Neural crest cell (in vitro differentiated cells): Measurements from ENCODE around the gene ODAD4. TPM values are rescaled to one million over a fixed set of nuclear protein-coding genes. Genes with fewer than 3 reads are reported as not detected.
A peak's percentile ranks its signal among the peaks of the same experiment; 100 is the strongest.

Experiments used
- DNase-seq: peaks from one replicate; pipeline ENCODE4 v3.0.0; 2021; ENCODE audit warnings: low read depth, mixed read lengths, low spot score
- H3K27ac Mint-ChIP-seq: one replicate; pipeline ENCODE4 v1.8.0; 2021; ENCODE audit warnings: mild to moderate bottlenecking, mixed read lengths; ENCODE audit not compliant: unreplicated experiment
- H3K27me3 Mint-ChIP-seq: 2 replicates; pipeline ENCODE4 v1.8.0; 2021; ENCODE audit warnings: low read depth, mild to moderate bottlenecking, mixed read lengths
- H3K36me3 Mint-ChIP-seq: 2 replicates; pipeline ENCODE4 v1.8.0; 2021; ENCODE audit warnings: low read depth, mild to moderate bottlenecking, mixed read lengths
- H3K4me1 Mint-ChIP-seq: 2 replicates; pipeline ENCODE4 v1.8.0; 2021; ENCODE audit warnings: mixed read lengths
- H3K4me3 Mint-ChIP-seq: one replicate; pipeline ENCODE4 v1.8.0; 2021; ENCODE audit warnings: mild to moderate bottlenecking, mixed read lengths
- H3K9me3 Mint-ChIP-seq: 2 replicates; pipeline ENCODE4 v1.8.0; 2021; ENCODE audit warnings: mixed read lengths
- CTCF ChIP-seq: fragments of 200-600 bp; sonication (generic); conservative IDR thresholded peaks from 2 replicates; pipeline ENCODE4 v1.5.0; 2021; ENCODE audit warnings: antibody characterized with exemption, mild to moderate bottlenecking
- total RNA-seq: library from RNA; stranded (reverse); gene quantifications from 2 replicates; pipeline ENCODE4 v1.2.1, GENCODE V29; 2021

The ODAD4 gene
- total RNA-seq, 1 donor from 2014 or later: 4.8 TPM

GRCh38 chr17:41907185-41907556 lies 23.2 kb upstream of the ODAD4 start:
- peaks cover 12% of the 10 kb centered on the region for H3K36me3 Mint-ChIP-seq
- DNase-seq: no peak
- no peaks in the 10 kb centered on the region for H3K4me1 Mint-ChIP-seq
- no peak overlapping the region for H3K4me3 Mint-ChIP-seq
- H3K9me3 Mint-ChIP-seq: no peaks in the 10 kb centered on the region
- H3K27ac Mint-ChIP-seq: peak overlapping the region; percentile 84
- no peaks in the 10 kb centered on the region for H3K27me3 Mint-ChIP-seq
- TF ChIP-seq CTCF: no peak

- Mint-ChIP-seq H3K4me3 (peak overlapping the region; percentile 13), H3K9me3 (no peaks in the 10 kb centered on the region), H3K36me3 (peaks cover 19% of the 10 kb centered on the region), H3K4me1 (peaks cover 7% of the 10 kb centered on the region), H3K27me3 (no peaks in the 10 kb centered on the region), H3K27ac (peak overlapping the region; percentile 84)
- DNase-seq: no peak
- TF ChIP-seq CTCF: no peak
Observed at GRCh38 chr17:41907633-41908539, 22.5 kb upstream of the ODAD4 start.

DNA sequence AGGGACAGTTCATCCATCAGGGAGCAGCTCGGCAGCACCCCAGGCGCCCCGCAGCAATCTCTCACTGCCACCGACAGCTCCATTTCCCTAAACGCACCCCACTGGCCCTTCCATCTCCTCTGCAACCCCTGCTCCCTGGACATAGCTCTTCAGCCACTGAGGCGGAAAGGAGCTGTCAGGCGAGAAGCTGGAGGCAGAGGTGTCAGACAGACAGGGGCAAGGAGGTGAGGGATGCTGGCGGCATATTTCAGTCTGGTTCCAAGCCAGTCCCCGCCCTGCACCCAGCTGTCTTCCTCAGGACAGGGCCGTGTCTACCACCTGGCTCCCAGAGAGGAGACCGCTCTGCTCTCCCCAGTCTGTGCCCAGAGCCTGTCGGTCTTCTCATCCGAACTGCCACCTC lies 21.3 kb upstream of the ODAD4 start:
- Mint-ChIP-seq H3K9me3 (no peaks in the 10 kb centered on the region), H3K36me3 (peaks cover 17% of the 10 kb centered on the region), H3K27me3 (no peaks in the 10 kb centered on the region), H3K4me3 (no peak overlapping the region), H3K4me1 (peaks cover 18% of the 10 kb centered on the region), H3K27ac (no peak overlapping the region)
- TF ChIP-seq CTCF: no peak
- no peak for DNase-seq

GRCh38 chr17:41910701-41911391 lies 19.6 kb upstream of the ODAD4 start:
- H3K36me3 Mint-ChIP-seq: peaks cover 12% of the 10 kb centered on the region
- no peak overlapping the region for H3K27ac Mint-ChIP-seq
- H3K4me3 Mint-ChIP-seq: peak overlapping the region; percentile 7
- no peaks in the 10 kb centered on the region for H3K27me3 Mint-ChIP-seq
- DNase-seq: no peak
- no peak for TF ChIP-seq CTCF
- no peaks in the 10 kb centered on the region for H3K9me3 Mint-ChIP-seq
- peaks cover 34% of the 10 kb centered on the region for H3K4me1 Mint-ChIP-seq

DNA sequence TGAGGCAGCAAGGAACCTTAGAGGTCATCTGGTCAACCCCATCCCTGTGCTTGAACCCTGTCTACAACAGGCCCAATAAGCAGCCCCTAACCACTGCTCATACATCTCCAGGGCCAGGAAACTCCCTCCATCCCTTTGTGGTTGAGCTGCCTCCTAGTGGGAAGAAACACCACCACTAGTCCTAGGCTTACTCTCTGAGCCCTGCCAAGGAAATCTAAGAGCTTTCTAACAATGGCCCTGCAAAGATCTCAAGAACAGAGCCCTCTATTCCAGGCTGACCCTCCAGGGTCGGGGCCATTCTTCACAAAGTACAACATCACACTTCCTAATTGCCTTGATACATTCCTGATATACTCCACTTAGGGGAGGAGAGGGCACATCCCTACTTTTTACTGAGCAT lies 17.5 kb upstream of the ODAD4 start:
- no peak for TF ChIP-seq CTCF
- Mint-ChIP-seq H3K27ac (no peak overlapping the region), H3K9me3 (no peaks in the 10 kb centered on the region), H3K4me1 (peaks cover 48% of the 10 kb centered on the region), H3K36me3 (peaks cover 12% of the 10 kb centered on the region), H3K27me3 (no peaks in the 10 kb centered on the region), H3K4me3 (peak overlapping the region; percentile 27)
- no peak for DNase-seq
